GM12878 (cell line): ENCODE results near the gene OLIG2. TPM values are rescaled to one million over a fixed set of nuclear protein-coding genes. Genes with fewer than 3 reads are reported as not detected.

Experiments used
- ATAC-seq: fragments of 200-7000 bp; cut with Tn5 transposase; 3 replicates; pipeline ENCODE4 v1.9.1; 2020; ENCODE audit warnings: mild to moderate bottlenecking, moderate library complexity
- BruUV-seq: library from RNA; stranded (reverse); fragments of 400-500 nt; replicated peaks from 2 replicates; lab custom pipeline; 2021; lab: Mats Ljungman, UMichigan
- CTCF ChIA-PET: fragments of 300-600 bp; sonication (Branson Sonifier 250); formaldehyde crosslinking; extraction: SDS; loops from one replicate; lab custom pipeline; 2021; ENCODE audit warnings: inconsistent platforms; lab: Yijun Ruan, JAX
- POLR2A ChIA-PET: fragments of 350-600 bp; formaldehyde crosslinking; extraction: SDS; loops from one replicate; lab custom pipeline; 2021; ENCODE audit warnings: inconsistent platforms; lab: Charles Lee
- RAD21 ChIA-PET: fragments of 300-600 bp; sonication (Branson Sonifier 250); formaldehyde crosslinking; loops from one replicate; lab custom pipeline; 2023; ENCODE audit warnings: antibody characterized with exemption; ENCODE audit not compliant: unreplicated experiment; lab: Charles Lee
- SMC1A ChIA-PET: fragments of 300-600 bp; sonication (Branson Sonifier 250); formaldehyde crosslinking; loops from one replicate; lab custom pipeline; 2023; ENCODE audit not compliant: unreplicated experiment, uncharacterized antibody; lab: Charles Lee
- DNase-seq: peaks from one replicate; pipeline ENCODE4 v3.0.0-alpha.2; 2011; ENCODE audit warnings: low read depth, low spot score
- FAIRE-seq: peaks from 3 replicates; lab custom pipeline; 2011; peaks lifted over from hg19 to GRCh38; lab: Jason Lieb, UNC
- H2AFZ ChIP-seq: 2 replicates; pipeline ENCODE4 v1.6.0; 2011; ENCODE audit warnings: low read depth, low read length, control low read depth; ENCODE audit not compliant: control insufficient read depth
- H3K27ac ChIP-seq: 2 replicates; pipeline ENCODE4 v1.5.1; 2011; ENCODE audit warnings: control low read depth; ENCODE audit not compliant: control insufficient read depth, insufficient read depth
- H3K27me3 ChIP-seq, 2 experiments: replicated peaks in 1 of 2; 2 replicates each; pipeline versions ENCODE4 v1.6.0 to v1.6.1; 2011; ENCODE audit warnings: low read length in 1 of 2; ENCODE audit not compliant: control insufficient read depth in 2 of 2, insufficient read depth in 2 of 2
- H3K36me3 ChIP-seq, 2 experiments: 2 replicates each; pipeline ENCODE4 v1.5.1; 2011; ENCODE audit warnings: low read length in 1 of 2; ENCODE audit not compliant: control insufficient read depth in 2 of 2, insufficient read depth in 2 of 2
- H3K4me1 ChIP-seq: 2 replicates; pipeline ENCODE4 v1.6.1; 2011; ENCODE audit warnings: mild to moderate bottlenecking, low read length, moderate library complexity, mixed read lengths; ENCODE audit not compliant: control insufficient read depth, insufficient read depth
- H3K4me2 ChIP-seq: 2 replicates; pipeline ENCODE4 v1.6.0; 2011; ENCODE audit warnings: control low read depth; ENCODE audit not compliant: control insufficient read depth, insufficient read depth
- H3K4me3 ChIP-seq: fragments of 200-600 bp; sonication (generic); 2 replicates; pipeline ENCODE4 v1.5.1; 2016
- H3K79me2 ChIP-seq: 2 replicates; pipeline ENCODE4 v1.6.0; 2011; ENCODE audit warnings: low read length; ENCODE audit not compliant: control insufficient read depth, insufficient read depth
- H3K9ac ChIP-seq: 2 replicates; pipeline ENCODE4 v1.8.0; 2011; ENCODE audit warnings: low read length, control low read depth, mixed read lengths; ENCODE audit not compliant: control insufficient read depth, insufficient read depth
- H3K9me3 ChIP-seq: replicated peaks from 3 replicates; pipeline ENCODE4 v1.5.1; 2011; ENCODE audit warnings: mild to moderate bottlenecking, low read length; ENCODE audit not compliant: control insufficient read depth, insufficient read depth
- H4K20me1 ChIP-seq: 2 replicates; pipeline ENCODE4 v1.6.0; 2011; ENCODE audit not compliant: control insufficient read depth, insufficient read depth
- ETV6 ChIP-seq, 2 experiments: fragments of 450-650 bp in 1 of 2; IDR thresholded peaks in 1 of 2; conservative IDR thresholded peaks in 1 of 2; 2 replicates each; pipeline ENCODE4 v1.6.1; 2014; ENCODE audit warnings: antibody characterized with exemption in 1 of 2, borderline replicate concordance in 1 of 2, low read depth in 1 of 2, mild to moderate bottlenecking in 1 of 2, moderate library complexity in 1 of 2
- KDM1A ChIP-seq: fragments of 200-600 bp; sonication (generic); IDR thresholded peaks from 2 replicates; pipeline ENCODE4 v1.6.1; 2016; ENCODE audit warnings: borderline replicate concordance
- RCOR1 ChIP-seq: conservative IDR thresholded peaks from 2 replicates; pipeline ENCODE4 v1.6.1; 2012; ENCODE audit warnings: low read depth, low read length, improper control_type of control experiment
- SKIL ChIP-seq: fragments of 450-650 bp; IDR thresholded peaks from 2 replicates; pipeline ENCODE4 v1.6.1; 2017; ENCODE audit warnings: mild to moderate bottlenecking, low read depth, inconsistent platforms; ENCODE audit not compliant: poor library complexity, severe bottlenecking
- SREBF2 ChIP-seq: IDR thresholded peaks from 2 replicates; pipeline ENCODE4 v1.6.1; 2012; ENCODE audit warnings: mild to moderate bottlenecking, low read length
- TAF1 ChIP-seq: IDR thresholded peaks from 2 replicates; pipeline ENCODE4 v1.6.1; 2011; ENCODE audit warnings: mild to moderate bottlenecking, low read depth, low read length, borderline replicate concordance
- ZBED1 ChIP-seq: IDR thresholded peaks from 2 replicates; pipeline ENCODE4 v1.6.1; 2016; ENCODE audit warnings: borderline replicate concordance
- ZNF274 ChIP-seq: IDR thresholded peaks from one replicate; pipeline ENCODE4 v1.8.0; 2011; ENCODE audit not compliant: insufficient read length, insufficient read depth
- ZNF622 ChIP-seq: fragments of 450-650 bp; IDR thresholded peaks from 2 replicates; pipeline ENCODE4 v1.6.1; 2017; ENCODE audit warnings: mild to moderate bottlenecking, inconsistent platforms
- WGBS: methylation state at CpG from one replicate; pipeline ENCODE4 v1.1.6; 2016; ENCODE audit warnings: low lambda C conversion rate; ENCODE audit not compliant: insufficient replicate concordance, insufficient coverage; ENCODE audit errors: missing lambda C conversion rate; 5-methylcytosine and 5-hydroxymethylcytosine counted together
- in situ Hi-C: fragments of 300-500 bp; cut with MboI; formaldehyde crosslinking; loops from 9 replicates; pipeline ENCODE4 v1.14.3; 2018; ENCODE audit warnings: mixed read lengths
- intact Hi-C: fragments of 100-400 bp; cut with micrococcal nuclease; formaldehyde crosslinking; loops from one replicate; pipeline ENCODE4 v1.14.2; 2022; ENCODE audit not compliant: unreplicated experiment
- polyA plus RNA-seq, 11 experiments: library from polyadenylated mRNA; depleted of rRNA in 4 of 11; unstranded in 6 of 11; stranded (reverse) in 5 of 11; fragments of >200 nt; fragmentation: Nextera tagmentation in 4 of 11; fragmentation: Illumina TruSeq in 1 of 11; extraction: Ambion mirVana in 4 of 11; extraction: Trizol in 1 of 11; gene quantifications; 1 replicate in 1 of 11; 2 replicates in 10 of 11; pipeline versions ENCODE4 v1.2.1 to v1.2.3, GENCODE V29; 2011 to 2016; ENCODE audit warnings: inconsistent platforms in 2 of 11, missing spikeins in 2 of 11, low read depth in 1 of 11
- total RNA-seq, 4 experiments: library from RNA; depleted of rRNA in 3 of 4; stranded (reverse); fragments of >200 nt in 3 of 4; fragmentation: Illumina TruSeq in 1 of 4; extraction: Trizol in 1 of 4; gene quantifications; 2 replicates each; pipeline versions ENCODE4 v1.2.1 to v1.2.3, GENCODE V29; 2013 to 2021

The OLIG2 gene
- total and polyA plus RNA-seq, 10 of the 15 experiments (the other 5 are each of a cell fraction or from before 2014, with no cell fraction given): not detected

GRCh38 chr21:33069243-33069642, 43.5 kb downstream of the OLIG2 start (continued):
- TF ChIP-seq SKIL: no peak
- TF ChIP-seq RCOR1: no peak
- TF ChIP-seq TAF1: no peak
- no peak for TF ChIP-seq SREBF2

GRCh38 chr21:33069645-33069993, 43.9 kb downstream of the OLIG2 start:
- TF ChIP-seq ZBED1 (no peak), ETV6 (conservative IDR thresholded peaks at IDR 0.05 in 1 of 2, IDR thresholded peaks at IDR 0.05 in 1 of 2; ENCODE audit: borderline replicate concordance in 1 of 2, low read depth in 1 of 2) (no peak), ZNF274 (no peak), KDM1A (no peak), ZNF622 (no peak)
- H3K27me3 ChIP-seq: peaks cover 12 to 46% of the 10 kb centered on the region in 2 experiments
- ChIA-PET POLR2A (no interaction called here), SMC1A (no interaction called here), RAD21 (no interaction called here), CTCF (no interaction called here)
- H2AFZ ChIP-seq: no peak overlapping the region
- no peak overlapping the region for H3K9ac ChIP-seq
- no peaks in the 10 kb centered on the region; the same call in 1 of the 2 replicates for H3K4me1 ChIP-seq
- intact Hi-C loops: no loop called here
- no peaks in the 10 kb centered on the region; the same call in 1 of the 3 replicates for H3K9me3 ChIP-seq
- 21% methylated on average over 10 of the region's 11 CpGs for WGBS
- H3K4me2 ChIP-seq: peak overlapping the region; percentile 4; the same call in 1 of the 2 replicates
- H3K4me3 ChIP-seq: no peak overlapping the region
- no TSS peak for BruUV-seq
- H4K20me1 ChIP-seq: no peaks in the 10 kb centered on the region
- H3K79me2 ChIP-seq: no peaks in the 10 kb centered on the region
- no peak overlapping the region for H3K27ac ChIP-seq
- DNase-seq (no peak), ATAC-seq (no peak), FAIRE-seq (no peak)
- in situ Hi-C loops: no loop called here
- H3K36me3 ChIP-seq: no peaks in the 10 kb centered on the region
